ENCODE measurements around the gene GAL. TPM values are rescaled to one million over a fixed set of nuclear protein-coding genes. Genes with fewer than 3 reads are reported as not detected.

The GAL gene
- total and polyA plus RNA-seq, 10 donors: not detected

DNA sequence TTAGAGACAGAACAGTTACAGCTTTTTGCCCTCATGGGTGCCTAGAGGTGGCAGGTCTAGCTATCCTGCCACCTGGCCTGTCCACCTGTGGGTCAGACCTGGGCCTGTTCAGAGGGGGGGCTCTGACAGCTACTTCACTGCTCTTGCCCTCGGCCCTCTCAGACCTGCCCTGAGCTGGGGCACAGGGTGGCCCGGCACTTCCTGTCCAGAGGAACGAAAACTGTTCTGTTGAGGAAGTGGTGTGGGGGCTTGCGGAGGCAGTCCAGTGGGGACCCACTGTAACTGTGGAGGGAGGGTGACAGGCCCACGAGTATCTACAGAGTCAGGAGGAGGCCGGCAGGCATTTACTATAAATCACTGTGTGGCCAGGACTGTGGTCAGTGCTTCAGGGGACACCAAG lies 50.8 kb downstream of the GAL start:
- DNase-seq: peak; percentile 78
- H3K36me3 ChIP-seq: peaks cover 0 to 10% (median 0%) of the 10 kb centered on the region in 6 donors
- no peaks in the 10 kb centered on the region for H3K27me3 ChIP-seq (replicated peaks in 1 of 7)
- TF ChIP-seq, protein P1, sequence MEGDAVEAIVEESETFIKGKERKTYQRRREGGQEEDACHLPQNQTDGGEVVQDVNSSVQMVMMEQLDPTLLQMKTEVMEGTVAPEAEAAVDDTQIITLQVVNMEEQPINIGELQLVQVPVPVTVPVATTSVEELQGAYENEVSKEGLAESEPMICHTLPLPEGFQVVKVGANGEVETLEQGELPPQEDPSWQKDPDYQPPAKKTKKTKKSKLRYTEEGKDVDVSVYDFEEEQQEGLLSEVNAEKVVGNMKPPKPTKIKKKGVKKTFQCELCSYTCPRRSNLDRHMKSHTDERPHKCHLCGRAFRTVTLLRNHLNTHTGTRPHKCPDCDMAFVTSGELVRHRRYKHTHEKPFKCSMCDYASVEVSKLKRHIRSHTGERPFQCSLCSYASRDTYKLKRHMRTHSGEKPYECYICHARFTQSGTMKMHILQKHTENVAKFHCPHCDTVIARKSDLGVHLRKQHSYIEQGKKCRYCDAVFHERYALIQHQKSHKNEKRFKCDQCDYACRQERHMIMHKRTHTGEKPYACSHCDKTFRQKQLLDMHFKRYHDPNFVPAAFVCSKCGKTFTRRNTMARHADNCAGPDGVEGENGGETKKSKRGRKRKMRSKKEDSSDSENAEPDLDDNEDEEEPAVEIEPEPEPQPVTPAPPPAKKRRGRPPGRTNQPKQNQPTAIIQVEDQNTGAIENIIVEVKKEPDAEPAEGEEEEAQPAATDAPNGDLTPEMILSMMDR (IDR thresholded peaks at IDR 0.05 in 8 of 11, conservative IDR thresholded peaks at IDR 0.05 in 3 of 11): no peak
- no peak for TF ChIP-seq POLR2AphosphoS5 (IDR thresholded peaks at IDR 0.05)
- TF ChIP-seq POLR2A (IDR thresholded peaks at IDR 0.05): no peak
- H3K27ac ChIP-seq: peak overlapping the region in 5 of 8 donors; percentile 27 to 72 (median 66)
- no peaks in the 10 kb centered on the region for H3K9me3 ChIP-seq
- H3K4me3 ChIP-seq: peak overlapping the region in 1 of 8 donors; percentile 16
- 34 to 73% (median 52%) methylated on average over 6 of the region's 6 CpGs for WGBS, 5 donors
- peaks cover 0 to 30% (median 0%) of the 10 kb centered on the region in 6 donors for H3K4me1 ChIP-seq
- intact Hi-C loops (cut with DNase I; ENCODE audit: low total_unique reads): no loop called here

DNA sequence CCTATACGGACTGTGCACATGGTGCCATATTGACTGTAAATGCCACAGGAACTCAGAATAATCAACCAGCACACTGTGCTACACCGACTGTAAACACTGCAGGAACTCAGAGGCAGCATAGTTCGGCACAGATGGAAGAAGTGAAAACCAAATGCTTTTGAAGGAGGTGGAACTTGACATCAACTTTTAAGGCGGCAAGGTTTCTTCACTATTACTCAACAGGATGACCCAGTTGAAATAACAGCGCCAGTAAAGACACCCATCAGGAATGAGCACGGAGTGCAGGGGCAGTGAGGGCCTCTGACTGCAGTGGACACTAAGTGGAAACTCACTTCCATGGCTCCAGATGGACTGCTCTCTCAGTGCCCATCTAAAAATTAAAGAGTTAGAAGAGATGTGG lies 51.3 kb downstream of the GAL start:
- Histone ChIP-seq H3K4me1 (peaks cover 0 to 30% (median 0%) of the 10 kb centered on the region in 6 donors), H3K27ac (peak overlapping the region in 5 of 8 donors; percentile 27 to 72 (median 66)), H3K27me3 (replicated peaks in 1 of 7) (no peaks in the 10 kb centered on the region), H3K4me3 (peak overlapping the region in 1 of 8 donors; percentile 16), H3K36me3 (peaks cover 0 to 10% (median 0%) of the 10 kb centered on the region in 6 donors), H3K9me3 (no peaks in the 10 kb centered on the region)
- intact Hi-C loops (cut with DNase I; ENCODE audit: low total_unique reads): no loop called here
- WGBS, 5 donors: 43 to 88% (median 66%) methylated on average over 6 of the region's 6 CpGs
- no peak for DNase-seq
- TF ChIP-seq POLR2AphosphoS5 (IDR thresholded peaks at IDR 0.05): no peak
- TF ChIP-seq POLR2A (IDR thresholded peaks at IDR 0.05): no peak
- TF ChIP-seq, protein P1 (IDR thresholded peaks at IDR 0.05 in 8 of 11, conservative IDR thresholded peaks at IDR 0.05 in 3 of 11): no peak

Other genes with a start within 250 kb of the GAL start
- 100 to 1,000 TPM; 112 to 178 (median 149) TPM for gene PPP6R3, start 223.8 kb upstream of the GAL start, total RNA-seq
- 10 to 100 TPM; 23.9 to 33.7 (median 28.1) TPM for gene PPP6R3, start 223.8 kb upstream of the GAL start, polyA plus RNA-seq
- 1 to 10 TPM; 3.6 to 8.4 (median 4.7) TPM for gene TESMIN, start 67.0 kb downstream of the GAL start, total RNA-seq
- gene TESMIN, start 67.0 kb downstream of the GAL start, polyA plus RNA-seq: 1 to 10 TPM in 2 of 3 donors, under 1 TPM in 1; 0.70 to 1.3 (median 1.2) TPM
- 100 to 1,000 TPM in 1 of 7 donors, 10 to 100 TPM in 6; 43.3 to 118 (median 73.1) TPM for gene CPT1A, start 157.4 kb downstream of the GAL start, total RNA-seq
- 10 to 100 TPM in 2 of 3 donors, 1 to 10 TPM in 1; 6.7 to 18.0 (median 11.0) TPM for gene CPT1A, start 157.4 kb downstream of the GAL start, polyA plus RNA-seq
- 10 to 100 TPM; 11.2 to 37.4 (median 32.9) TPM for gene MRPL21, start 219.3 kb downstream of the GAL start, total RNA-seq
- gene MRPL21, start 219.3 kb downstream of the GAL start, polyA plus RNA-seq: 10 to 100 TPM; 50.5 to 81.0 (median 62.2) TPM
- gene IGHMBP2, start 219.3 kb downstream of the GAL start, total RNA-seq: 10 to 100 TPM; 15.6 to 31.6 (median 25.3) TPM
- gene IGHMBP2, start 219.3 kb downstream of the GAL start, polyA plus RNA-seq: 10 to 100 TPM in 2 of 3 donors, 1 to 10 TPM in 1; 8.2 to 24.1 (median 21.7) TPM